GM20000 (cell line): ENCODE data around the gene PIM2.
"Not testable (repeated sequence)": the region's sequence is repeated elsewhere in the genome, so short reads cannot be mapped to it uniquely, and the experiment has no call there.

ENCODE experiments used
- DNase-seq: peaks from one replicate; pipeline ENCODE4 v3.0.0; 2012; ENCODE audit warnings: low spot score
- CTCF ChIP-seq: IDR thresholded peaks from 2 replicates; pipeline ENCODE4 v1.5.1; 2012; ENCODE audit warnings: mild to moderate bottlenecking, control low read depth; ENCODE audit errors: extremely low read depth, missing control alignments

Gene PIM2

GRCh38 chrX:48883729-48884128 is 35.1 kb downstream of the PIM2 start:
- DNase-seq = no peak

GRCh38 chrX:48876944-48877343 is 41.9 kb downstream of the PIM2 start:
- not testable (repeated sequence) for DNase-seq

More at GRCh38 chrX:48883729-48884128, 35.1 kb downstream of the PIM2 start:
- no peak for TF ChIP-seq CTCF

GRCh38 chrX:48872017-48872416 is 46.8 kb downstream of the PIM2 start:
- not testable (repeated sequence) for DNase-seq

GRCh38 chrX:48864210-48864609 is 54.6 kb downstream of the PIM2 start:
- TF ChIP-seq CTCF = no peak
- DNase-seq = no peak
